Duodenal mucosa (tissue), 2 donors: ENCODE measurements around the gene NAV2.

Experiments
- H3K27ac ChIP-seq: one replicate; pipeline ENCODE4 v1.7.0; 2013; ENCODE audit warnings: low read depth, low read length
- H3K27me3 ChIP-seq, 2 donors: one replicate each; pipeline ENCODE4 v1.7.0; 2013; ENCODE audit warnings: low read length in 2 of 2, control low read depth in 1 of 2; ENCODE audit not compliant: insufficient read depth in 2 of 2, control insufficient read depth in 1 of 2
- H3K36me3 ChIP-seq, 2 donors: one replicate each; pipeline ENCODE4 v1.7.0; 2013; ENCODE audit warnings: low read length in 2 of 2, control low read depth in 1 of 2; ENCODE audit not compliant: insufficient read depth in 2 of 2, control insufficient read depth in 1 of 2
- H3K4me1 ChIP-seq, 2 donors: one replicate each; pipeline ENCODE4 v1.7.0; 2013; ENCODE audit warnings: low read length in 2 of 2, control low read depth in 1 of 2; ENCODE audit not compliant: insufficient read depth in 2 of 2, control insufficient read depth in 1 of 2
- H3K4me3 ChIP-seq, 2 donors: one replicate each; pipeline ENCODE4 v1.7.0; 2013; ENCODE audit warnings: low read length in 2 of 2, low read depth in 1 of 2
- H3K9ac ChIP-seq, 2 donors: one replicate each; pipeline ENCODE4 v1.7.0; 2013; ENCODE audit warnings: low read length in 2 of 2, low read depth in 1 of 2
- H3K9me3 ChIP-seq, 2 donors: one replicate each; pipeline ENCODE4 v1.7.0; 2013; ENCODE audit warnings: low read length in 2 of 2, control low read depth in 1 of 2; ENCODE audit not compliant: control insufficient read depth in 1 of 2

The NAV2 gene

DNA sequence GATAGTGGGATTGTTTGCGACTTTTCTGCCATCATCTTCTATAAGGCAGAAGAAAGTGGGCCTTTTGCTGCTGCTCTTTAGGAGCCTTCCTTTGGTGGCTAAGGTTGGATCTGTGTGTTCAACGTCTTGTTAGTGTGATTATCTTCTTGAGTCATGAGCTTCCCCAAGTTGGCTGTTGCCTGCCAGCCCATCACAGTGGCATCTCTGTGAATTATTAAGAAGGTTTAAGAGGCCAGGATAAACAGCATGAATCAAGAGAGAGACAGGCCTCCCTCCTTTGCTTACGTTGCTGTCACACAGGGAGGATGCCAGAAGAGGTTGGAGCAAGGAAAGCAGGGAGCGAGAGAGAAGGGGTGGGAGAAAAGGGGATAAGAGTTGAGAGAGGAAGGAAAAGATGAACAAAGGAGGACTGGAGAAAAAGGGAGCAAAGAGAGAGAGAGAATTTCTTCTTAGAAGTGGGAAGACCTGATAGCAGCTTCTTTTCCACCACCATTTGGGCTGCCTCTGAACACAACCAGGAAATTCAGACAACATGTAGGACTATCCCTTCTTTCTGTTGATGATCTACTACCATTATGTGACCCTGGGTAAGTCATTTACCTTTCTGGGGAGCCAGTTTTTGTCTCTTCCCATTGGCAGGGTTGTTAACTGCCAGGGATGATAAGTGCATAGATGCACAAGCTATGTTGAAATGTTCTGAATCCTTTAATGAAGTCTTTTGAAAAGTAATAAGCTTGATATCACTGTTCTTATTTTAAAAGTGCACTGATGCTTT is 126.5 kb downstream of the NAV2 start:
- H3K36me3 ChIP-seq = peaks cover 0 to 6% of the 10 kb centered on the region in 2 donors
- no peak overlapping the region for H3K9ac ChIP-seq
- no peaks in the 10 kb centered on the region for H3K27me3 ChIP-seq
- H3K4me3 ChIP-seq = no peak overlapping the region
- H3K4me1 ChIP-seq = no peaks in the 10 kb centered on the region
- no peak overlapping the region for H3K27ac ChIP-seq
- H3K9me3 ChIP-seq = no peaks in the 10 kb centered on the region

GRCh38 chr11:19840961-19841360 is 128.3 kb downstream of the NAV2 start:
- no peak overlapping the region for H3K27ac ChIP-seq
- no peaks in the 10 kb centered on the region for H3K9me3 ChIP-seq
- H3K9ac ChIP-seq = no peak overlapping the region
- H3K27me3 ChIP-seq = no peaks in the 10 kb centered on the region
- peaks cover 0 to 4% of the 10 kb centered on the region in 2 donors for H3K4me1 ChIP-seq
- peaks cover 0 to 8% of the 10 kb centered on the region in 2 donors for H3K36me3 ChIP-seq
- no peak overlapping the region for H3K4me3 ChIP-seq

GRCh38 chr11:19842505-19842904 is 129.9 kb downstream of the NAV2 start:
- H3K9me3 ChIP-seq = no peaks in the 10 kb centered on the region
- no peaks in the 10 kb centered on the region for H3K27me3 ChIP-seq
- H3K9ac ChIP-seq = no peak overlapping the region
- no peak overlapping the region for H3K27ac ChIP-seq
- peaks cover 0 to 4% of the 10 kb centered on the region in 2 donors for H3K4me1 ChIP-seq
- H3K36me3 ChIP-seq = peaks cover 0 to 12% of the 10 kb centered on the region in 2 donors
- H3K4me3 ChIP-seq = no peak overlapping the region

GRCh38 chr11:19843079-19843478 is 130.4 kb downstream of the NAV2 start:
- Histone ChIP-seq H3K9me3 (no peaks in the 10 kb centered on the region), H3K4me1 (peaks cover 0 to 4% of the 10 kb centered on the region in 2 donors), H3K27me3 (no peaks in the 10 kb centered on the region), H3K36me3 (peaks cover 0 to 12% of the 10 kb centered on the region in 2 donors), H3K27ac (no peak overlapping the region), H3K9ac (no peak overlapping the region), H3K4me3 (no peak overlapping the region)

- Histone ChIP-seq H3K4me3 (no peak overlapping the region), H3K9me3 (no peaks in the 10 kb centered on the region), H3K27ac (no peak overlapping the region), H3K9ac (no peak overlapping the region), H3K4me1 (peaks cover 0 to 4% of the 10 kb centered on the region in 2 donors), H3K36me3 (peaks cover 0 to 12% of the 10 kb centered on the region in 2 donors), H3K27me3 (no peaks in the 10 kb centered on the region)
These were observed 131.4 kb downstream of the NAV2 start for GRCh38 chr11:19844012-19844411.

- Histone ChIP-seq H3K4me3 (no peak overlapping the region), H3K36me3 (peaks cover 0 to 12% of the 10 kb centered on the region in 2 donors)
These were observed 132.2 kb downstream of the NAV2 start for GRCh38 chr11:19844806-19845205.

GRCh38 chr11:19845626-19846025 is 133.0 kb downstream of the NAV2 start:
- no peaks in the 10 kb centered on the region for H3K9me3 ChIP-seq
- H3K36me3 ChIP-seq = peaks cover 0 to 12% of the 10 kb centered on the region in 2 donors
- H3K4me3 ChIP-seq = no peak overlapping the region
- no peak overlapping the region for H3K9ac ChIP-seq
- H3K27me3 ChIP-seq = no peaks in the 10 kb centered on the region
- peaks cover 0 to 4% of the 10 kb centered on the region in 2 donors for H3K4me1 ChIP-seq
- H3K27ac ChIP-seq = no peak overlapping the region

More at GRCh38 chr11:19844806-19845205, 132.2 kb downstream of the NAV2 start:
- Histone ChIP-seq H3K4me1 (peaks cover 0 to 4% of the 10 kb centered on the region in 2 donors), H3K9ac (no peak overlapping the region), H3K27ac (no peak overlapping the region), H3K27me3 (no peaks in the 10 kb centered on the region), H3K9me3 (no peaks in the 10 kb centered on the region)

- Histone ChIP-seq H3K27ac (no peak overlapping the region), H3K4me1 (peaks cover 0 to 4% of the 10 kb centered on the region in 2 donors), H3K9me3 (no peaks in the 10 kb centered on the region), H3K27me3 (no peaks in the 10 kb centered on the region), H3K4me3 (no peak overlapping the region), H3K9ac (no peak overlapping the region), H3K36me3 (peaks cover 0 to 12% of the 10 kb centered on the region in 2 donors)
These were observed 134.1 kb downstream of the NAV2 start for GRCh38 chr11:19846654-19847305.

GRCh38 chr11:19848219-19848618 is 135.6 kb downstream of the NAV2 start:
- Histone ChIP-seq H3K9me3 (no peaks in the 10 kb centered on the region), H3K27me3 (no peaks in the 10 kb centered on the region), H3K4me1 (peaks cover 0 to 4% of the 10 kb centered on the region in 2 donors), H3K27ac (no peak overlapping the region), H3K36me3 (peaks cover 0 to 7% of the 10 kb centered on the region in 2 donors), H3K4me3 (no peak overlapping the region), H3K9ac (no peak overlapping the region)

DNA sequence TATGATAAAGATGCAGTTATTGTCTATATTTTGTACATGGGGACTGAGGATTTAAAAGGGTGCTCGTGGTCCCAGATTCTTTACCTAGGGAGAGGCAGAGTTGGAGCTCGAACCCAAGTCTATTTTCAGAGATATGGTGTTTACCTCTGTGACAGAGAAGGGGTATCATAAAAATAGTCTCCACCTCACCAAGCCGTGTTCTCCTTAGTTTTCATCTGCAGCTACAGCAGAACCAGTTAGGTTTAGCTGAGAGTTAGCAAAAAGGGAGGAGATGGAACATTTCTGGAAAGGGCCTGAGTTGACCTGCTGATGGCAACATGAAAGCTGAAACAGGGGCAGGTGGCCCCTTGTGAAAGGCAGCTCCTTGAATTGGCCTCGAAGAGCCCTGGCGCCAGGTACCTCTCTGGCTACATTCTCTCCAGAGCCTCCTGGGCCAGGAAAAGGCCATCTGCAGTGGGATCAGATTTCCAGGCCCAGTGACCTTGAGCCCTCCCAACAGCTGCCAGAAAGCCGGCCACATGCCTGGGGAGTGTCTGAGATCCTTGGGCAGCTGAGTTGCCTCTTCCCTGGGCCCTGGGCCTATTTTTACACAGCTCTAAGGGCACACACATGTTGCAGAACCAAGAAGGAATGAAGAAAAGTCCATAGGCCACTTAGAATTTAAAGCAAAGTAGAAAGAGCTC is 136.6 kb downstream of the NAV2 start:
- Histone ChIP-seq H3K4me3 (no peak overlapping the region), H3K36me3 (peaks cover 0 to 7% of the 10 kb centered on the region in 2 donors), H3K27me3 (no peaks in the 10 kb centered on the region), H3K9ac (no peak overlapping the region), H3K9me3 (no peaks in the 10 kb centered on the region), H3K27ac (no peak overlapping the region), H3K4me1 (peaks cover 0 to 4% of the 10 kb centered on the region in 2 donors)
